ENCODE results near the gene NCAM2. TPM values are rescaled to one million over a fixed set of nuclear protein-coding genes. Genes with fewer than 3 reads are reported as not detected.

Gene NCAM2
- total and polyA plus RNA-seq, 7 donors: 0.14 to 2.4 (median 0.62) TPM

GRCh38 chr21:21464684-21465083 lies 466.5 kb downstream of the NCAM2 start:
- TF ChIP-seq CTCF (IDR thresholded peaks at IDR 0.05): no peak
- H3K4me3 ChIP-seq: no peak overlapping the region
- intact Hi-C loops (cut with DNase I): no loop called here
- ATAC-seq (no peak), DNase-seq (no peak)
- H3K27ac ChIP-seq: no peak overlapping the region
- H3K36me3 ChIP-seq (ENCODE audit: insufficient read depth in 1 of 2, low read depth in 1 of 2): no peaks in the 10 kb centered on the region
- H3K9me3 ChIP-seq: no peaks in the 10 kb centered on the region
- H3K4me1 ChIP-seq: no peaks in the 10 kb centered on the region
- no peaks in the 10 kb centered on the region for H3K27me3 ChIP-seq (ENCODE audit: insufficient read depth in 3 of 3, low read length in 2 of 3)
- 74 to 88% (median 80%) methylated on average over 1 of the region's 1 CpG for WGBS, 3 donors

- WGBS, 3 donors: 76 to 93% (median 85%) methylated on average over 1 of the region's 1 CpG
- H3K27me3 ChIP-seq (ENCODE audit: insufficient read depth in 3 of 3, low read length in 2 of 3): no peaks in the 10 kb centered on the region
- no peak overlapping the region for H3K27ac ChIP-seq
- intact Hi-C loops (cut with DNase I): no loop called here
- no peaks in the 10 kb centered on the region for H3K4me1 ChIP-seq
- DNase-seq: no peak
- H3K36me3 ChIP-seq (ENCODE audit: insufficient read depth in 1 of 2, low read depth in 1 of 2): no peaks in the 10 kb centered on the region
- ATAC-seq: no peak
- no peak overlapping the region for H3K4me3 ChIP-seq
- no peaks in the 10 kb centered on the region for H3K9me3 ChIP-seq
- no peak for TF ChIP-seq CTCF (IDR thresholded peaks at IDR 0.05)
Measured at GRCh38 chr21:21466752-21467151, 468.5 kb downstream of the NCAM2 start.

GRCh38 chr21:21468003-21468402 lies 469.8 kb downstream of the NCAM2 start:
- no peaks in the 10 kb centered on the region for H3K27me3 ChIP-seq (ENCODE audit: insufficient read depth in 3 of 3, low read length in 2 of 3)
- no peak for TF ChIP-seq CTCF (IDR thresholded peaks at IDR 0.05)
- H3K4me3 ChIP-seq: no peak overlapping the region
- no peaks in the 10 kb centered on the region for H3K4me1 ChIP-seq
- intact Hi-C loops (cut with DNase I): no loop called here
- no peak for ATAC-seq
- H3K36me3 ChIP-seq (ENCODE audit: insufficient read depth in 1 of 2, low read depth in 1 of 2): no peaks in the 10 kb centered on the region
- no peak overlapping the region for H3K27ac ChIP-seq
- no peak for DNase-seq
- H3K9me3 ChIP-seq: no peaks in the 10 kb centered on the region

GRCh38 chr21:21481239-21481638 lies 483.0 kb downstream of the NCAM2 start:
- ATAC-seq (no peak), DNase-seq (no peak)
- Histone ChIP-seq H3K27ac (no peak overlapping the region), H3K36me3 (ENCODE audit: insufficient read depth in 1 of 2, low read depth in 1 of 2) (no peaks in the 10 kb centered on the region), H3K9me3 (no peaks in the 10 kb centered on the region), H3K27me3 (ENCODE audit: insufficient read depth in 3 of 3, low read length in 2 of 3) (no peaks in the 10 kb centered on the region), H3K4me3 (no peak overlapping the region), H3K4me1 (no peaks in the 10 kb centered on the region)
- TF ChIP-seq CTCF (IDR thresholded peaks at IDR 0.05): no peak
- WGBS, 3 donors: 35 to 41% (median 40%) methylated on average over 3 of the region's 3 CpGs
- intact Hi-C loops (cut with DNase I): no loop called here

GRCh38 chr21:21508859-21509258 lies 510.6 kb downstream of the NCAM2 start:
- no peak for DNase-seq
- no peak for TF ChIP-seq CTCF (IDR thresholded peaks at IDR 0.05)
- ATAC-seq: no peak
- 80 to 85% (median 83%) methylated on average over 6 of the region's 6 CpGs for WGBS, 3 donors
- H3K27me3 ChIP-seq (ENCODE audit: insufficient read depth in 3 of 3, low read length in 2 of 3): no peaks in the 10 kb centered on the region
- no peaks in the 10 kb centered on the region for H3K36me3 ChIP-seq (ENCODE audit: insufficient read depth in 1 of 2, low read depth in 1 of 2)
- intact Hi-C loops (cut with DNase I): no loop called here
- H3K9me3 ChIP-seq: no peaks in the 10 kb centered on the region
- no peak overlapping the region for H3K27ac ChIP-seq
- H3K4me3 ChIP-seq: no peak overlapping the region
- no peaks in the 10 kb centered on the region for H3K4me1 ChIP-seq
